Prostate gland (tissue), 2 donors: ENCODE results near the gene POLR3B.

Source experiments
- POLR2A ChIP-seq: fragments of 450-650 bp; IDR thresholded peaks from one replicate; pipeline ENCODE4 v1.6.1; 2016; ENCODE audit warnings: antibody characterized with exemption, mild to moderate bottlenecking
- POLR2AphosphoS5 ChIP-seq: sonication (generic); formaldehyde crosslinking; IDR thresholded peaks from one replicate; pipeline ENCODE4 v1.6.1; 2017; ENCODE audit warnings: antibody characterized with exemption
- TF ChIP-seq, protein P1 (sequence below), 4 experiments: fragments of 200-600 bp in 2 of 4; fragments of 450-650 bp in 2 of 4; sonication (generic) in 2 of 4; IDR thresholded peaks; 1 replicate in 3 of 4; 2 replicates in 1 of 4; pipeline ENCODE4 v1.5.1; 2016 to 2019; ENCODE audit warnings: antibody characterized with exemption in 4 of 4, mild to moderate bottlenecking in 2 of 4, moderate library complexity in 2 of 4

DNA sequence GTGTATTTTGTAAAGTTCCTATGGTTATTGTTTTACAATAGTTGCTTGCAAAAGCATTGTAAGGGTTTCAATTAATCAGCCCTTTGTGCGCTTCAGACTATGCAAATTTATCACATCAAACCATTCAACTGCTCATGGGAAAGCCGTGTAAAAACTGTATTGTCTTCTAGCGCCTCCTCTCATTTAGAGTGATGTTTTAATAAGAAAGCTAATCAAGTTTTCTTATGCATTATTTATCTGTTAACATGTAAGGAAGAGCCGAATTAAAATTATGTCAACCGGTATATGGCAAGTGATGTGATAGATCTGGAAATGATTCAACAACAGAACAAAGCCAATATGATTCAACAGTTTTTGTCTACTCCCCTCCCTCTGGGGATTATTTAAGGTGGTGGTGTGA lies 132.7 kb downstream of the POLR3B start:
- TF ChIP-seq, protein P1, sequence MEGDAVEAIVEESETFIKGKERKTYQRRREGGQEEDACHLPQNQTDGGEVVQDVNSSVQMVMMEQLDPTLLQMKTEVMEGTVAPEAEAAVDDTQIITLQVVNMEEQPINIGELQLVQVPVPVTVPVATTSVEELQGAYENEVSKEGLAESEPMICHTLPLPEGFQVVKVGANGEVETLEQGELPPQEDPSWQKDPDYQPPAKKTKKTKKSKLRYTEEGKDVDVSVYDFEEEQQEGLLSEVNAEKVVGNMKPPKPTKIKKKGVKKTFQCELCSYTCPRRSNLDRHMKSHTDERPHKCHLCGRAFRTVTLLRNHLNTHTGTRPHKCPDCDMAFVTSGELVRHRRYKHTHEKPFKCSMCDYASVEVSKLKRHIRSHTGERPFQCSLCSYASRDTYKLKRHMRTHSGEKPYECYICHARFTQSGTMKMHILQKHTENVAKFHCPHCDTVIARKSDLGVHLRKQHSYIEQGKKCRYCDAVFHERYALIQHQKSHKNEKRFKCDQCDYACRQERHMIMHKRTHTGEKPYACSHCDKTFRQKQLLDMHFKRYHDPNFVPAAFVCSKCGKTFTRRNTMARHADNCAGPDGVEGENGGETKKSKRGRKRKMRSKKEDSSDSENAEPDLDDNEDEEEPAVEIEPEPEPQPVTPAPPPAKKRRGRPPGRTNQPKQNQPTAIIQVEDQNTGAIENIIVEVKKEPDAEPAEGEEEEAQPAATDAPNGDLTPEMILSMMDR (IDR thresholded peaks at IDR 0.05), result no peak
- TF ChIP-seq POLR2AphosphoS5, result no peak
- TF ChIP-seq POLR2A, result no peak
